IPS-18c (cell line): ENCODE measurements around the gene NEDD8.

Experiments
- H3K4me3 ChIP-seq: 2 replicates; pipeline ENCODE4 v1.7.0; 2013; ENCODE audit warnings: low read depth, mild to moderate bottlenecking, low read length, moderate library complexity; ENCODE audit not compliant: insufficient read depth
- H3K9me3 ChIP-seq: one replicate; pipeline ENCODE4 v1.6.1; 2013; ENCODE audit warnings: mild to moderate bottlenecking, low read length, moderate library complexity; ENCODE audit not compliant: control insufficient read depth, insufficient read depth

Gene NEDD8

DNA sequence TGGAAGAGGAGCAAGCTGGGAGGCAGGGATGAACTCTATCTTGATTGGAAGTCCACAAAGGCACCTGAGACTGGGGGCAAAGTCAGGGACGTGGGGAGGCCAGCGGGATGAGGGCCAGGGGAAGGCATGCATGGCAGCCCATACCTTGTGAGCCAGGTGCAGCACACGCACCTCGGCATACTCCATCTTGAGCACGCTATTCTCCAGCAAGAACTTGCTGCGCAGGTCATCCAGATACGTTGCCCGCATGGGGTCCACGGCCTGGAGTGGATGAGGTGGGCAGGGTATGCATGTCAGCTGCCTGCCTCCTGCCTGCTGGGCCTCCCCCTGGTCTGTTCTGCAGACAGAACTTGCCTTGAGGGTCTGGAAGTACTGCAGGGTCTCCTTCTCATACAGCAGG, 35.3 kb upstream of the NEDD8 start:
- no peak overlapping the region for H3K4me3 ChIP-seq

DNA sequence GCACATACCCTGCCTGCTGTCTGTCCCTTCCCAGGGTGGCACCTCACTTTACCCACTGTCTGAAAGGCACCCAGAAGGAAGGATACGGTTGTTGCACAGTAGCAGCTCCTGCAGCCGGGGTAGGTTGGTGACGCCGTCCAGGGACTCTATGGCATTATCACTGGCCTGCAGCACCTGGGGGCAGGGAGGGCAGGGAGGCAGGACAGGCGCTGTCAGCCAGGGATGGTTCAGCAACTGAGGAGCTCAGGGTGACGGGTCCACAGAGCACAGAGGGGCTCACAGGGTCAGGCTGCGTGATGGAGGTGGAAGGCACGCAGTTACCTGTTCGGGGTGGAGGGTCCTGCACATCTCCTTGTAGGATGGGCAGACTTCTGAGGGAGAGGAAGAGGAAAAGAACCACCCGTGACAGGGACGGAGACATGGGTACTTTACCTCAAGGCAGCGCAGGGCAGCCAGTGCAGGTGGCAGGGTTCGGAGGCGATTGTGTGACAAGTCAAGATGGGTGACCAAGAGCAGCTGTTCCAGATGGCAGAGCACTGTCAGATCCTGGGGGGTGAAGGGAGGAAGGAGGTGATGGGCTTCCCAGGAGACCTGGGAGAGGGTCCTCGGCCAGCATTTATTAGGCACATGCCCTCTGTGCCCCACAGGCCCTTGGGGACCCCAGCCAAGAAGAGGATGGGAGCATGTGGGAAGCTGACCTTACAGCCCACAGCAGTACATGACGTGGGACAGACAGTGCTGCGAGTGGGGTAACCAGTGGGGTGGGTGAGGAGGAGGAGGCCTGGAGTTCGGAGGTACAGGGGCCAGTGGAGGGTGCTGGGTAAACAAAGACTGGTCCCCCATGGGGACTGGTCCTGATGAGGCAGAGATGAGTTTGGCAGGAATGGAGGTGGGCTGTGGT, 34.4 kb upstream of the NEDD8 start:
- Histone ChIP-seq H3K4me3 (no peak overlapping the region), H3K9me3 (no peaks in the 10 kb centered on the region)

More for the DNA sequence above, 35.3 kb upstream of the NEDD8 start:
- no peaks in the 10 kb centered on the region for H3K9me3 ChIP-seq

DNA sequence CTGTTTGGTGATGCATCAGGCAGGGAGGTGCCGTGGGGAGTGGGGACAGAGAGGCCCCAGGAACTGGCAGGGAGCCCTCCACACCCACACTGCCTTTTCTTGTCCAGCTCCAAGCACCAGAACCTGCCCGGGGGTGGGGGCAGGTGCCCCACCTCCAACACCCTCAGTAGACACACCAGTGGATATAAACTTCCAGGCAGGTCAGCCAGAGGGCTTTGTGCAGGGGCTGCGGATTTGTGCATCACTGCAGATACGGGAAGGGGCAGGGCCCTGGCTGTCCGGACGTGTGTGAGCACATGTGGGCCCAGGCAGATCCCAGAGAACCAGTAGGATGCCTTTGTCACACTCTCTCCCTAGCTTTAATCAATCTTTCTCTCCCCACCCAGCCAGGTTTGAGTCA, 32.1 kb upstream of the NEDD8 start:
- no peak overlapping the region for H3K4me3 ChIP-seq
- H3K9me3 ChIP-seq: no peaks in the 10 kb centered on the region

DNA sequence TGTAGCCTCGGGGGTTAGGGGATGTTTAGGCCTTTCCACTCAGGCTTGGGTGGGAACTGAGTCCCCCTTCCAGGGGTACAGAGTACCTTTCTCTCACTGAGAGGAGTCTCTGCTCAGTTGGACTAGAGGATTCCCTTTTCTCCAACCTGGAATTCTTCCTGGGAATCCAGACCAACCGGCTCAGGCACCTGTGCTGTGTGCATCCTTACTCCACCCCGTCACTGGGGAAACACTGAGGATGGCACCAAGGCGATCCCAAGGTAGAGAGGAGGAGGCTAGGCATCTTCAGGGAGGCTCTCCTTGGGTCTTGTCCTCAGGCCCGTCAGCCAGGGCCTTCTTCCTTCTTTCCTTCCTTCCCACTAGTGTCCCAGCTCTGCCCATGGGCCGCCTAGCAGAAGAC, 31.7 kb upstream of the NEDD8 start:
- Histone ChIP-seq H3K9me3 (no peaks in the 10 kb centered on the region), H3K4me3 (no peak overlapping the region)

DNA sequence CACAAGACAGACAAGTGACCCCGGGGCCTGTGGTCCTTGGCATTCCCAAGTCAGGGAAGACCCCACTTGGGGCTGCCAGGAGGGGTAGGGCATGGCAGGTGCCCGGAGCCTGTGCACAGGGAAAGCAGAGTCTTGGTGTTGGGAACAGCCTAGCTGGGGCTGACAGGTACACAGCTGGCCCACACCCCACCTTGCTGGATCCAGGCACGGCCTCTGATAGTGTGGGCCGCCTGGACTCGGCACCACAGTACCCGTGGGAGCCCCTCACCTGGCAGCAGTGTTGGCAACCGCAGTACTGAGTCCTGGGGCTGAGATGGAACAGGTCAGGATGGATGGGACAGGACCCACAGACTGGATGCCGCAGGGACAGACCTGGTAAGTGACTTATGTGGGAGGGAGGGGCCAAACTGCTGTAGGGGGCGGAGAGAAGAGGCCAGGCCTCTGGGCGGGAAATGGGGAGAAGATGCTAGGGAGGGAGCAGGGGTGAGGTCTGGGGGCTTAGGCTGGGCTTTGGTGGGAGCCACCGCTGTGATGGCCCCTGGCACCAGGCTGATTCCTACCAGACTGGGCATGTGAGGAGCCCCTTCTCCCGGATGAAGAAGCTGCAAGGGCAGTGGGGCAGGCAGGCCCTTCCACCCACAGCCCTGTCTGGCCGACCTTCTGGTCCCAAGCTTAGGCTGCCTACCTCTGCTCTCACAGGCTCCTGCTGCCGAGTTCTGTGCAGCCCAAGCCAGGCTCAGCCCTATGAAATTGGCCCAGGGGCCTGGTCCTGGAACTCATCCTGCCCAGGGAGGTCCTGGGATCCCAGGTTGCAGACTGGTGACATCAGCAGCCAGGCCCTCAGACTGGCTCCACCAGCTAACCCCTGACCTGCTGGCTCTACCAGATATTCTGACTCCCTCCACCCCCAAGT, 30.9 kb upstream of the NEDD8 start, which contains the start of gene TGM1:
Gene TGM1, minus strand, starts transcription at position 357 of the 913 bp plus-strand sequence. CDS start 825 bp downstream, outside the sequence.
- Histone ChIP-seq H3K9me3 (no peaks in the 10 kb centered on the region), H3K4me3 (no peak within 1 kb of the TSS)

DNA sequence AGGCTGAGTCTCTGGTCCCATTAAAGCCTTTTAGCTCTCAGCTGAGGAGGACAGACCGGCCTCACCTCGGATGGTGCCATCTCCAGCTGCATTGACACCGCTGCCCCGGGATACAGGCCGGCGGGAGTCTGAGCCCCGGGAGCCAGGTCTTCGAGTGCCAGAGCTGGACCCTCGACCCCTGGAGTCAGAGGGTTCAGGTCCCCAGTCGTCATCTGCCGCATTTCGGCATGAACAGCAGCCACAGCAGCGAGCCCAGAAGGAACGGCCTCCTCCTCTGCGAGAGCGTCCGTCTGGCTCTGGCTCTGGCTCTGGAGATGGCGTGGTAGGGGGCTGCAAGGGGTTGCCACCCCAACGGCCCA, 29.8 kb upstream of the NEDD8 start:
- H3K9me3 ChIP-seq: no peaks in the 10 kb centered on the region
- H3K4me3 ChIP-seq: no peak overlapping the region

DNA sequence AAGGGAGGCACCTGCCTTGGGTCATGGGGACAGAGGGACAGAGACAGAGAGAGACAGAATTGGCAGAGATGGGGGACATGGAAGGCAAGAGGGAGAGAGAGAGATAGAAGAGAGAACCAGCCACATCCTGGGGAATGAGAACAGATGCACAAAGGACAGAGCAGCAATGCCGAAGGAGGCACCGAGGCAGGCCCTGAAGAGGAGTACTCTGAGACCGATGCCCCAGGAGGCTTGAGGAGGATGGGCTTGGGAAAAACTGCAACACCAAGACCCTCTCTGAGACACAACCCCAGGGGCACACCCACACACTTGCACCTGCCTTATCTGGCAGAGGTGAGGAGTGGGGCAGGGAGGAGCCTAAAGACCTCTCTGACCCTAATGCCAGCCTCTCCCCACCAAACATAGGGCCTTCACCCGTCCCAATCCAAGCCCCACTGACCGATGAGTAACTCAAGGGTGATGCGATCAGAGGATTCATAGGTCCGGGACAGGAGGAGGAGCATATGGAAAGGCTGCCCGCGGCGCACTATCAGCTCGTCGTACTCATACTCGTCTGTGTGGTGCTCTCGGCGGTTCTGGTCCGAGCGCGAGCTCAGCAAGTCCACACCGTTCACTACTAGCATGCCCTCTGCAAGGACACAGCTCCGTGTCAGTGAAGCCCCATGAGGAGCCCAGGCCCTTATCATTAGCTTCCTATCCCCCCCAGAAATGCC, 29.2 kb upstream of the NEDD8 start:
- H3K9me3 ChIP-seq: no peaks in the 10 kb centered on the region
- H3K4me3 ChIP-seq: no peak overlapping the region

DNA sequence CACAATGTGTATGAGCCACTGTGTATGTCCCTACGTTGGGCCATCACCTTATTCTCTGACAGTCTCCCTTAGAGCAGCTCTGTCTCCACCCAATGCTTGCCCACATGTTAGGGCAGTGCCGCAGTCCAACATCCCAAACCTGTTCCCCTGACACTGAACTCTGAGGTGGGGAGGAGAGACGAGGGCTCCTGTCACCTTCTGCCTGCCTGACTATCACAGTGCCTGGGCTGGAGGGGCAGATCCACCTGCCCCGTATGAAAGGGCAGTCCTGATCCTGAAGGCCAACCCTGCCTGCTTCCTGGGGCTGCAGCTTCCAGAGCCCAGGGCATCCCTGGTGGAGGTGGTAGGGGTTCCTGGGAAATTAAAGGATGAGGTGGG, 28.6 kb upstream of the NEDD8 start:
- H3K9me3 ChIP-seq: no peaks in the 10 kb centered on the region
- H3K4me3 ChIP-seq: no peak overlapping the region

DNA sequence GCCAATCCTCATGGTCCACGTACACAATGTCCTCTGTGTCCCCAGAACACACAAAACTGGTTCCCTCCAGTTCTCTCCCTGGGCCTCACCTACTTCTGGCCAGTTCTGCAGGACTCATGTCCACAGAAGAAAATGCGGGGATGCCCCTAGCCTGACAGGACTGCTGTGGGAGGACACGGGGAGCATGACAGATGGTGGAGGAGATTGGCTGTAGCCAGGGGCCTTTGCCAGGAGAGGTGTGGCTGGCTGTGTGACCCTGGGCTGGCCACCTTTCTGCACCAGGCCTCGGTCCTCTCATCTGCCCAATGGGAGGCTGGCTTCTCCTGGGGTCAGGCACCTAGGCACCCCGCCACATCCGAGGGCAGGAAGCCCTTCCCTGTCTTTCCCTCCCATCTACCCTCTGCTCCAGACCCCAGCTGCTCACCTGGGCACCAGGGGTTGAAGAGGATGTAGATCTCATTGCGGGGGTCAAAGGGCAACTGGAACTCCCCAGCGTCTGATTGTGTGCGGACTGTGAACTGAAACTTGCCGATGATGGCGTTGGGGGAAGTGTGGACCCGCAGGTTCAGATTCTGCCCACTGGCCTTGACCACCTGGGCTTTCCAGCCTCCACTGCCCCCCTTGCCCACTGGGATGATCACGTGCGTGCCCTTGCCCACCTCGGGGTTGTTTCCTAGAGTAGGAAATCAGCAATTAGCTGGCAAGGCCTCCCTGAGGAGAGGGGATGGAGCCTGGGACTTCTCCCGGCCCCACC, 28.0 kb upstream of the NEDD8 start:
- H3K4me3 ChIP-seq: no peak overlapping the region

DNA sequence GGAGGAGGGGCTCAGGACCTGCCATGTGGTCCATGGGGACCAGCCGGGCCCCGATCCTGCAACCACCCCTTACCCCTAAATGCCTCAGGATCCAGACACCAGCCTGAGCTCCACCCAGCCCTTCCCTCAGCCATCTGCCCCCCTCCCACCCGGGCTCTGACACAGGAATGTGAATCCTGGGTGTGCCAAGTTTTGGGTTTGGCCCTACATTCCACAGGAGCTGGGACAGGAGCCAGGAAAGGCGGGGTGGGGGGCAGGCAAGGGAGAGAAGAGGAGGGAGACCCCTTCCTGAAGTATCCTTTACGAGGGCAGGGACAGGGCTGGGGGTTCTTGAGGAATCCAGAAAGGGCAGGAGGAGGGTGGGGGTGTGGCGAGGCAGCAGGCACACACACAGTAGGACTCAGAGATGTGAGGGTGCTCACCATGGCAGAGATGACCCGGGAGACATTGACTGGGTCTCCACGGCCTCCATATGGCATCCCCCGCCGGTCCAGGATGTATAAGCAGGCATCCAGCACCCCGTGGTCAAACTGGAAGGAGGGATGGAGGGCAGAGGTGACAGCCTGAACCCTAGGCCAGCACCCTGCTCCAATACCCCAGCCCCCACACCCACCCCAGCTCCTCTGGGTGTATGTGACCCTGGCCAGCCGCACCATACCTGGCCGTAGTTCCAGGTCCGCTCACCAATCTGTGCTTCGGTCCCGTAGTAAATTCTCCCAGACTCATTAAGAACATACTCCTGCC, 27.3 kb upstream of the NEDD8 start:
- no peaks in the 10 kb centered on the region for H3K9me3 ChIP-seq
- no peak overlapping the region for H3K4me3 ChIP-seq

More for the DNA sequence above, 28.0 kb upstream of the NEDD8 start:
- no peaks in the 10 kb centered on the region for H3K9me3 ChIP-seq

DNA sequence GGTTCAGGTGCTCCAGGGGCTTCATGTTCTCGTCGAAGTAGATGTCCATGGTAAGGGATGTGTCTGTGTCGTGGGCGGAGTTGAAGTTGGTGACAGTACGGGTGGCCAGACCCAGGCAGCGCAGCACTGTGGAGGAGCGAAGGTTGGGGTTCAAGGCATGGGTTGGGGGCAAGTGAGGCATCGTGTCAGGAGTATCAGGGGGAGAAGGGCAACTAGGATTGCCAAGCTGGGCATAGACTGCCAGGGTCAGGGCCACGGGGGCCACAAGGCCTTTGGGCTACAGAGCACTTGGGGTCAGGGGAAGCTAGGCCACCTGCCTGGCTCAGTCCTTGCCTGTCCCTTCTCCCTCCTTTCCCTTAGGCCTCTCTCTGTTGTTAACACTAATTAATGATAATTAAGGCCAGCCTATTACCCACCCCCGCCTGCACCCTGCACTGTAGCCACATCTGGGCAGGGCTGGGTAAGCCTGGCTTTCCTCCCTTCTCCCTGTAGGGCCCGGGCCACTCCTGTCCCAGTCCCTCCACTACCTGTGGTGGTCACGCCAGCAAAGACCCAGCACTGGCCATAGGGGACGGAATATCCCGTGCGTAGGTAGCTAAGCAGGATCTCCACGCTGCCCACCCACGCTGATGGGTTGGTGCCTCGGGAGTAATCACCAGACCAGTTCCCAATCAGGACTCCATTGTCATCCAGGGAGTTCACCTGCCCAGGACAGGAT, 26.5 kb upstream of the NEDD8 start:
- H3K4me3 ChIP-seq: no peak overlapping the region
- H3K9me3 ChIP-seq: no peaks in the 10 kb centered on the region

DNA sequence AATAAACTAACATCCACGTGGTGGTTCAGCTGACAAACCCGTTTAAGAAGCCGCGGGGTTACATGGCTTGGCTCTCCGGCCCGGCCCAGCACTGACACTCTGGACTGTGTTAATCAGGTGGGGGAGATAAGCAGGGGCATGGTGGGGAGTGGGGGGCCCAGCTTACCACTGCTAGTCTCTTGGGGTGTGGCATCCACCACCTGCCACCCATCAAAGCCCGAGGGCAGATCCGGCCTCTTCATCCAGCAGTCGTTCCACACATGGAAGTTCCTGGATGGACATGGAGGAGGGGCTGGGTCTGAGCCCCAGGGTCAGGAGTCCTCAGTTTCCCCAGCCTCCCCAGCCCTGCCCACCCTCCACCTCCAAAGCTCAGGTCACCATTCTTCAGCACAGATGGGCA, 26.0 kb upstream of the NEDD8 start:
- no peak overlapping the region for H3K4me3 ChIP-seq
- no peaks in the 10 kb centered on the region for H3K9me3 ChIP-seq

DNA sequence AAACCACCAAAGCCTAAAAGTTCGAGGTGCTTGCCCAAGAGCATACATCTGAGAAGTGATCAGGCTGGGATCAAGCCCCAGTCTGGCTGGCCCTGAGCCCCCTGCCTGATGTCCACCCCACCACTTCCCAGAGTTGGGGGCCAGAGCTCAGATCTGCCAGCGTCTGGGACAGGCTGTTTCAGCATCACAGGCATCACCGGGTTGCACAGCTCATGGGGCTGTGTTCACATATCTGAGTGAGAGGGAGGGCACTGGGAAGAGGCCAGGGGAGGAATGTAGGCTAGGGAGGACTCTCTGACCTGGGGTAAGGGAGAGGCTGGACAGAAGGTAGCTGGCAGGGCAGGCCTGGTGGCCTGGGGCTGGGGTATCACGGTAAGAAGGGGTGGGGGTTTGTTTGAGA, 24.8 kb upstream of the NEDD8 start:
- Histone ChIP-seq H3K4me3 (no peak overlapping the region), H3K9me3 (no peaks in the 10 kb centered on the region)

DNA sequence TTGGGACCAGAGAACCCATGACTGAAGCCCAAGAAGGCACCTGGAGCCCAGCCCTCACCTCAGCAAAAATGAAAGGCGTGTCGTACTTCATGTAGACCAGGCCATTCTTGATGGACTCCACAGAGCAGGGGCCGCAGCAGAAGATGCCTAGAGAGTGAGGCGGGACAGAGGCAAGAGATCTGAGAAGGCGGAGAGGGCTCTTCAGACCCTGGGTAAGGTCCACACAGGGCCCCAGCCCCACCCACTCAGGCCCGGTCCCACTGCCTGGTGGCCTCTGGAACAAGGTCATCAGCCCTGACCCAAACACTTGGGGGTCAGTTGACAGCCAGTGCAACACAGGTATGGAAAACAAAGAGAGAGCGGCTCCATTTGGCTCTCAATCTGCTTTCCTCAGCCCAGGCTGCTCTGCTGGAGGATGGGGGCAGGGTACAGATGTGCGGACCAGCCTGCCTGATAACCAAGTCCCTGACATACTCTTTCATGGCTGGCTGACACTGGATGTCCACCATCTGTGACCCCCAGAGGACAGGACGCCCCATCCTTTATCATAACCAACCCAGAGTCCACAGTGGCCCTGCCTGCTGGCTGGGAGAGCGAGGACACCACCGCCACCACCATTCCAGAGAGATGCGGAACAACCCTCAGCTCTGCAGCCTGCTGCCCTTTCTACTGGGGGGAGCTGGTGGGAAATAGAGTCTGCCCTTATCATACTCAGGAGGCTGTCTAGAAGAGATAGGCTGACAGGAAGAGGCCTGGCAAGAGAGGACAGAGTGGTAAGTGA, 24.0 kb upstream of the NEDD8 start:
- Histone ChIP-seq H3K9me3 (no peaks in the 10 kb centered on the region), H3K4me3 (no peak overlapping the region)

DNA sequence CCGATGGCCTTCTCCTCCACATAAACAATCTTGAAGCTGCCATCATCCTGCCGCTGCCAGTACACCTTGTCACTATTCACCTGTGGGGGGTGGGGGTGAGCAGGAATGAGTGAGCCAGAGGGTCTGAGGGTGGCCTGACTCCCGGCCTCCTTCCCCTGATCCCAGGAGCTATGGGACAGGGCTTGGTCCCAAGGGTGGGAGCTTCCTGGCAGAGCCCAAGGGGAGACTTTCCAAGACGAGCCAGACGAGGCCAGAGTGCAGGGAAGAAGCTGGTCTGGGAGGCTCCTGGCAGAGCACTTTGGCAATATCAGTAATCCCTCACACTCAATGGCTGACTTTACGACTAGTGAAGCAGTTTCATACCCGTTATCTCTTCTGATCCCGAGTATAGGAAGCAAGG, 23.3 kb upstream of the NEDD8 start:
- Histone ChIP-seq H3K4me3 (no peak overlapping the region), H3K9me3 (no peaks in the 10 kb centered on the region)
